Uterus (tissue), 4 donors: ENCODE data around the gene PARP8. TPM values are rescaled to one million over a fixed set of nuclear protein-coding genes. Genes with fewer than 3 reads are reported as not detected.
"Not testable (repeated sequence)": the region's sequence is repeated elsewhere in the genome, so short reads cannot be mapped to it uniquely, and the experiment has no call there.

ENCODE experiments used
- DNase-seq, 2 donors: peaks; one replicate each; pipeline ENCODE4 v3.0.0-alpha.2; 2019 to 2020
- H3K27ac ChIP-seq, 2 donors: fragments of 200-600 bp; sonication (generic); 1 replicate in 1 of 2; 2 replicates in 1 of 2; pipeline ENCODE4 v1.5.1; 2016 to 2018
- H3K27me3 ChIP-seq, 2 donors: fragments of 200-600 bp; sonication (generic); one replicate each; pipeline ENCODE4 v1.5.1; 2018 to 2019; ENCODE audit warnings: control low read depth in 1 of 2
- H3K36me3 ChIP-seq, 2 donors: fragments of 200-600 bp; sonication (generic); one replicate each; pipeline ENCODE4 v1.5.1; 2019; ENCODE audit warnings: control low read depth in 1 of 2
- H3K4me1 ChIP-seq, 2 donors: fragments of 200-600 bp; sonication (generic); one replicate each; pipeline ENCODE4 v1.5.1; 2018 to 2019; ENCODE audit warnings: control low read depth in 1 of 2
- H3K4me3 ChIP-seq, 2 donors: fragments of 200-600 bp; sonication (generic); 1 replicate in 1 of 2; 2 replicates in 1 of 2; pipeline ENCODE4 v1.5.1; 2018 to 2019; ENCODE audit warnings: mild to moderate bottlenecking in 1 of 2
- H3K9me3 ChIP-seq, 2 donors: fragments of 200-600 bp; sonication (generic); one replicate each; pipeline ENCODE4 v1.5.1; 2019; ENCODE audit warnings: control low read depth in 1 of 2
- CTCF ChIP-seq, 4 experiments: fragments of 200-600 bp in 2 of 4; fragments of 450-650 bp in 2 of 4; sonication (generic) in 2 of 4; IDR thresholded peaks; one replicate each; pipeline ENCODE4 v1.5.1; 2016 to 2019; ENCODE audit warnings: antibody characterized with exemption in 4 of 4, mild to moderate bottlenecking in 2 of 4, moderate library complexity in 1 of 4
- POLR2A ChIP-seq, 2 donors: fragments of 450-650 bp; IDR thresholded peaks; one replicate each; pipeline ENCODE4 v1.6.1; 2016; ENCODE audit warnings: antibody characterized with exemption in 2 of 2, mild to moderate bottlenecking in 1 of 2, moderate library complexity in 1 of 2
- intact Hi-C: fragments of 100-400 bp; cut with DNase I; formaldehyde crosslinking; loops from one replicate; pipeline ENCODE4 v1.15.1; 2023; ENCODE audit warnings: low total_unique reads
- total RNA-seq, 4 donors: library from RNA; depleted of rRNA in 3 of 4; stranded (reverse); fragments of >200 nt in 3 of 4; gene quantifications; one replicate each; pipeline versions ENCODE4 v1.1.0 to v1.2.4, GENCODE V29; 2014 to 2023
- donor health status: DM: yes; HTN: yes; CAD: no.

The PARP8 gene
- total RNA-seq, 4 donors from 2014 or later = 2.3 to 23.8 (median 22.9) TPM

DNA sequence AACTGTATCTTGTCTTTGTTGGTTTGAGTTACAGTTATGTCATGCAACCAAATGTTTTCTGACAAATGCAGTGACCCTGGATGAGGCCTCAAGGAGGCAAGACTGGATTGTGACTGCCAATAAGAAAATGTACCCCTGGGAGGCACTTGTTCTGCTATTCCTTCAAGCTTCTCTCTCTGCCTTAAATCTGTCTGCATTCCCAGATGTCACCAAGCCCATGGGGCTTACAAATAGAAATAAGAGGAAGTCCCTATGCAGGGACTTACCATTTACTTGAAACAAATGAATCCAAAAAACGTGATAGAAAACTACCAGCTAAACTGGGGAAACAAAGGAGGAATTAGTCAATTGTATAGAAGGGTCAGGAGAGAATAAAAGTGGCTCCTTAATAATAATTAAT is 8.2 kb upstream of the PARP8 start:
- no peak overlapping the region for H3K4me3 ChIP-seq
- H3K4me1 ChIP-seq = no peaks in the 10 kb centered on the region
- DNase-seq = no peak
- H3K36me3 ChIP-seq = no peaks in the 10 kb centered on the region
- no peaks in the 10 kb centered on the region for H3K27me3 ChIP-seq
- no peaks in the 10 kb centered on the region for H3K9me3 ChIP-seq
- intact Hi-C loops = no loop called here
- TF ChIP-seq CTCF (IDR thresholded peaks at IDR 0.05) = no peak
- no peak for TF ChIP-seq POLR2A (IDR thresholded peaks at IDR 0.05)
- H3K27ac ChIP-seq = no peak overlapping the region

DNA sequence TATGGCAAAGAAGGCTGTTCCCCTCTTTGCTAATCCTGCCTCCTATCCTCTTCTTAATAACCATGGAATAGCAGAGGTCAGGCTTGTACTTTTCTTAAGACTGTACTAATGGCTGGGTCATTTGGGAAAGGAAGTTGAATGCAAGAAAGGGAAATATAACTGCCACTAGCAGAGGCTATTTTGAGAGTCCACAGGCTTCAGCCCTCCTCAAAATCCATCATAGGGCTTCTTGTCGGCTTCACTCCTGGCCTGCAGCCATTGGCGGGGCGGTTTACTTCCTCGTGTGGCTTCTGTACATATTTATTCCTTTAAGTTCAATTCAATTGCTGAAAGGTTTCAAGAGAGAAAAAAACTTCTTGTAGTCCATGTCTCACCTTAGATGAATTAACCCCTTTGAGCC is 2.8 kb upstream of the PARP8 start:
- DNase-seq = no peak
- no peaks in the 10 kb centered on the region for H3K9me3 ChIP-seq
- intact Hi-C loops = no loop called here
- H3K4me3 ChIP-seq = no peak overlapping the region
- H3K4me1 ChIP-seq = no peaks in the 10 kb centered on the region
- no peaks in the 10 kb centered on the region for H3K36me3 ChIP-seq
- no peak overlapping the region for H3K27ac ChIP-seq
- H3K27me3 ChIP-seq = no peaks in the 10 kb centered on the region
- TF ChIP-seq CTCF (IDR thresholded peaks at IDR 0.05) = no peak
- no peak for TF ChIP-seq POLR2A (IDR thresholded peaks at IDR 0.05)

- no peak overlapping the region for H3K4me3 ChIP-seq
- H3K9me3 ChIP-seq = no peaks in the 10 kb centered on the region
- H3K36me3 ChIP-seq = no peaks in the 10 kb centered on the region
- TF ChIP-seq POLR2A (IDR thresholded peaks at IDR 0.05) (no peak), CTCF (IDR thresholded peaks at IDR 0.05) (no peak)
- H3K27ac ChIP-seq = no peak overlapping the region
- DNase-seq = no peak
- H3K27me3 ChIP-seq = no peaks in the 10 kb centered on the region
- H3K4me1 ChIP-seq = no peaks in the 10 kb centered on the region
- intact Hi-C loops = no loop called here
Observed at GRCh38 chr5:50665091-50665490, 1.3 kb upstream of the PARP8 start.

- not testable (repeated sequence) for DNase-seq
- H3K27ac ChIP-seq = peak overlapping the region in 1 of 2 donors; percentile 80
Observed at GRCh38 chr5:50665761-50666202, 655 bp upstream of the PARP8 start.

DNA sequence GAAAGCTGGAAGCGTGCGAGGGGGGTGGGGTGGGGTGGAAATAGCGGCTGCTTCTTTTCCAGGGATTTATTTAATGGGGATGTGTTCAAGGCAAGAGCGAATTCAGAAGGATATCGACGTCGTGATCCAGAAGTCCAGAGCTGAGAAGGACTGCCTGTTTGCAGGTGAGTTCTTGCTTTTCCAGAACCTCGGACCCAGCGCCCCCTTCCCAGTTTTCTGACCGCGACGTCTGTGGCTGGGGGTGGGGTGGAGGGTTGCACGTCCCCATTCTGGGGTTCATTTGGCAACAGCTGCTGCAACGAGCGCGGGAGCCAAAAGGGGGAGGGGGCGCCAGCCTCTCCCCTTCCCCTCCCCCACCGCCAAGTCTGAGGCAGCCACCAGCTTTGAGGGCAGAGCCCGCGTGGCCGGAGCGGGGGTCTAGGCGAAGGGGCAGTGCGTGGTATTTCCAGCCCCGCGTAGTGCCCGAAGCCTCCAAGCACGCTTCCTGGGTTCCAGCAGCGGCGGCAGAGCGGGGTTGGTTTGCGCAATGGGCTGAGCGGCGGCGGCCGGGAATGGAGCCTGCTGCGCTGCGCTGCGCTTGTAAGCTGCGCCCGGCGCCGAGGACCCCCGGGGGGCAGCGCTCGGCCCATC is 701 bp downstream of the PARP8 start:
- intact Hi-C loops = no loop called here
- DNase-seq = peak; percentile 37 to 59
- Histone ChIP-seq H3K4me1 (no peaks in the 10 kb centered on the region), H3K9me3 (no peaks in the 10 kb centered on the region), H3K36me3 (no peaks in the 10 kb centered on the region), H3K4me3 (peak overlapping the region; percentile 73 to 77), H3K27ac (peak overlapping the region; percentile 64 to 80), H3K27me3 (no peaks in the 10 kb centered on the region)
- TF ChIP-seq CTCF (IDR thresholded peaks at IDR 0.05) (no peak), POLR2A (IDR thresholded peaks at IDR 0.05) (no peak)

More at GRCh38 chr5:50665761-50666202, 655 bp upstream of the PARP8 start:
- H3K27me3 ChIP-seq, H3K36me3 ChIP-seq, H3K4me1 ChIP-seq, H3K9me3 ChIP-seq, intact Hi-C loops: not testable (repeated sequence)
- peak overlapping the region in 1 of 2 donors; percentile 73 for H3K4me3 ChIP-seq
